Measurements from ENCODE around the gene CHMP2A.

DNA sequence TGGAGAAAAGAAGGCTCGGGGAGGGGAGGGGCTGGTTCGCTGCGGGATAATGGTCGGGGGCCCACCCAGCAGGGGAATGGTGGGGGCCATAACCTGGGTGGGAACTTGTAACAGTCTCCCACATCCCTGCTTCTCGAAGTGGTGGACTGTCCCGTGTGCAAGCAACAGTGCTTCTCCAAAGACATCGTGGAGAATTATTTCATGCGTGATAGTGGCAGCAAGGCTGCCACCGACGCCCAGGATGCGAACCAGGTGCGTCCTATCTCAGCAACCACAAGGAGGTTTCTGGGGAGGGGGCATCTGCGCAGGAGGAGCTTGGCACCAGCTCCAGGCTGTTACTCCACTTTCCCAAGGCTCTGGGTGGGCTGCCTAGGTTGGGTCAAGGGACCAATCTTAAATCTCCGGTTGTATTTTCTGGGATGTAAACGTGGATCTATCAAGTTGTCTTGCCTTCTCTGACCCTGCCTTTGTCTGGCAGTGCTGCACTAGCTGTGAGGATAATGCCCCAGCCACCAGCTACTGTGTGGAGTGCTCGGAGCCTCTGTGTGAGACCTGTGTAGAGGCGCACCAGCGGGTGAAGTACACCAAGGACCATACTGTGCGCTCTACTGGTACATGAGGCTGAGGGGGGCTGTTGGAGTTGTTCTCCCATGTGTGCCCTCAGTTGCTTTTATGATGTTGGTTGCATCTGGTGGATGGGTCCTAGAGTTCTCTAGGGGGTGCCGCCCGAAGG lies 9.5 kb downstream of the CHMP2A start:
- TF ChIP-seq, protein P1, sequence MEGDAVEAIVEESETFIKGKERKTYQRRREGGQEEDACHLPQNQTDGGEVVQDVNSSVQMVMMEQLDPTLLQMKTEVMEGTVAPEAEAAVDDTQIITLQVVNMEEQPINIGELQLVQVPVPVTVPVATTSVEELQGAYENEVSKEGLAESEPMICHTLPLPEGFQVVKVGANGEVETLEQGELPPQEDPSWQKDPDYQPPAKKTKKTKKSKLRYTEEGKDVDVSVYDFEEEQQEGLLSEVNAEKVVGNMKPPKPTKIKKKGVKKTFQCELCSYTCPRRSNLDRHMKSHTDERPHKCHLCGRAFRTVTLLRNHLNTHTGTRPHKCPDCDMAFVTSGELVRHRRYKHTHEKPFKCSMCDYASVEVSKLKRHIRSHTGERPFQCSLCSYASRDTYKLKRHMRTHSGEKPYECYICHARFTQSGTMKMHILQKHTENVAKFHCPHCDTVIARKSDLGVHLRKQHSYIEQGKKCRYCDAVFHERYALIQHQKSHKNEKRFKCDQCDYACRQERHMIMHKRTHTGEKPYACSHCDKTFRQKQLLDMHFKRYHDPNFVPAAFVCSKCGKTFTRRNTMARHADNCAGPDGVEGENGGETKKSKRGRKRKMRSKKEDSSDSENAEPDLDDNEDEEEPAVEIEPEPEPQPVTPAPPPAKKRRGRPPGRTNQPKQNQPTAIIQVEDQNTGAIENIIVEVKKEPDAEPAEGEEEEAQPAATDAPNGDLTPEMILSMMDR (IDR thresholded peaks at IDR 0.05), result no peak
- TF ChIP-seq POLR2A (IDR thresholded peaks at IDR 0.05), result no peak

Measured in uterus (tissue), 2 donors.